ENCODE results near the gene HOMER2. TPM values are rescaled to one million over a fixed set of nuclear protein-coding genes. Genes with fewer than 3 reads are reported as not detected.

Gene HOMER2
- total RNA-seq, 1 experiment from 2014 or later = 8.8 TPM

GRCh38 chr15:82923744-82924143, 28.8 kb downstream of the HOMER2 start:
- no peak for TF ChIP-seq CTCF (IDR thresholded peaks at IDR 0.05; ENCODE audit: unreplicated experiment)
- peaks cover 4% of the 10 kb centered on the region for H3K36me3 Mint-ChIP-seq (ENCODE audit: insufficient read depth, unreplicated experiment)
- ChIA-PET CTCF (no interaction called here), POLR2A (no interaction called here)
- H3K4me3 Mint-ChIP-seq (ENCODE audit: unreplicated experiment) = no peak overlapping the region
- BruUV-seq (replicated peaks) = no TSS peak
- no peak overlapping the region for H3K27ac Mint-ChIP-seq (ENCODE audit: low read depth, unreplicated experiment)
- intact Hi-C loops (cut with micrococcal nuclease) = no loop called here
- DNase-seq (ENCODE audit: unreplicated experiment) = no peak
- peaks cover 6% of the 10 kb centered on the region for H3K4me1 Mint-ChIP-seq (ENCODE audit: insufficient read depth, unreplicated experiment)
- H3K9me3 Mint-ChIP-seq (ENCODE audit: unreplicated experiment) = no peaks in the 10 kb centered on the region
- H3K27me3 Mint-ChIP-seq (ENCODE audit: insufficient read depth, unreplicated experiment) = no peaks in the 10 kb centered on the region

GRCh38 chr15:82922737-82923136, 29.8 kb downstream of the HOMER2 start:
- no peaks in the 10 kb centered on the region for H3K27me3 Mint-ChIP-seq (ENCODE audit: insufficient read depth, unreplicated experiment)
- no peaks in the 10 kb centered on the region for H3K36me3 Mint-ChIP-seq (ENCODE audit: insufficient read depth, unreplicated experiment)
- no peak for TF ChIP-seq CTCF (IDR thresholded peaks at IDR 0.05; ENCODE audit: unreplicated experiment)
- H3K9me3 Mint-ChIP-seq (ENCODE audit: unreplicated experiment) = no peaks in the 10 kb centered on the region
- no TSS peak for BruUV-seq (replicated peaks)
- H3K4me1 Mint-ChIP-seq (ENCODE audit: insufficient read depth, unreplicated experiment) = peaks cover 6% of the 10 kb centered on the region
- no peak overlapping the region for H3K4me3 Mint-ChIP-seq (ENCODE audit: unreplicated experiment)
- ChIA-PET CTCF (interaction anchor here (0.6 kb wide), 1 partner anchor 58 kb away, joined by 3 read pairs; no protein-coding TSS in a partner anchor), POLR2A (interaction anchor here (0.7 kb wide), 1 partner anchor 207 kb away, joined by 3 read pairs; no protein-coding TSS in a partner anchor)
- intact Hi-C loops (cut with micrococcal nuclease) = no loop called here
- H3K27ac Mint-ChIP-seq (ENCODE audit: low read depth, unreplicated experiment) = no peak overlapping the region
- no peak for DNase-seq (ENCODE audit: unreplicated experiment)

GRCh38 chr15:82921939-82922338, 30.6 kb downstream of the HOMER2 start:
- peaks cover 6% of the 10 kb centered on the region for H3K4me1 Mint-ChIP-seq (ENCODE audit: insufficient read depth, unreplicated experiment)
- no peak overlapping the region for H3K27ac Mint-ChIP-seq (ENCODE audit: low read depth, unreplicated experiment)
- no peak for TF ChIP-seq CTCF (IDR thresholded peaks at IDR 0.05; ENCODE audit: unreplicated experiment)
- no peaks in the 10 kb centered on the region for H3K36me3 Mint-ChIP-seq (ENCODE audit: insufficient read depth, unreplicated experiment)
- BruUV-seq (replicated peaks) = no TSS peak
- H3K9me3 Mint-ChIP-seq (ENCODE audit: unreplicated experiment) = no peaks in the 10 kb centered on the region
- no peak for DNase-seq (ENCODE audit: unreplicated experiment)
- no peaks in the 10 kb centered on the region for H3K27me3 Mint-ChIP-seq (ENCODE audit: insufficient read depth, unreplicated experiment)
- ChIA-PET CTCF (interaction anchor here (0.5 to 1.1 kb wide), 3 partner anchors 9 to 620 kb away, joined by 3 to 5 read pairs (median 4); no protein-coding TSS in a partner anchor), POLR2A (interaction anchor here (0.6 kb wide), 1 partner anchor 74 kb away, joined by 3 read pairs; no protein-coding TSS in a partner anchor)
- H3K4me3 Mint-ChIP-seq (ENCODE audit: unreplicated experiment) = no peak overlapping the region
- intact Hi-C loops (cut with micrococcal nuclease) = no loop called here

- H3K4me1 Mint-ChIP-seq (ENCODE audit: insufficient read depth, unreplicated experiment) = peaks cover 6% of the 10 kb centered on the region
- H3K36me3 Mint-ChIP-seq (ENCODE audit: insufficient read depth, unreplicated experiment) = no peaks in the 10 kb centered on the region
- BruUV-seq (replicated peaks) = no TSS peak
- intact Hi-C loops (cut with micrococcal nuclease) = no loop called here
- TF ChIP-seq CTCF (IDR thresholded peaks at IDR 0.05; ENCODE audit: unreplicated experiment) = no peak
- CTCF ChIA-PET = interaction anchor here (0.5 to 1.1 kb wide), 3 partner anchors 10 to 79 kb away, joined by 3 to 4 read pairs (median 3); no protein-coding TSS in a partner anchor
- no peak overlapping the region for H3K27ac Mint-ChIP-seq (ENCODE audit: low read depth, unreplicated experiment)
- no peak overlapping the region for H3K4me3 Mint-ChIP-seq (ENCODE audit: unreplicated experiment)
- no peaks in the 10 kb centered on the region for H3K27me3 Mint-ChIP-seq (ENCODE audit: insufficient read depth, unreplicated experiment)
- no peaks in the 10 kb centered on the region for H3K9me3 Mint-ChIP-seq (ENCODE audit: unreplicated experiment)
- DNase-seq (ENCODE audit: unreplicated experiment) = no peak
- POLR2A ChIA-PET = interaction anchor here (0.6 kb wide), 1 partner anchor 73 kb away, joined by 3 read pairs; no protein-coding TSS in a partner anchor
These were observed 31.3 kb downstream of the HOMER2 start for GRCh38 chr15:82921242-82921641.
